WTC11 (cell line): Measurements from ENCODE around the gene TOPAZ1. TPM values are rescaled to one million over a fixed set of nuclear protein-coding genes. Genes with fewer than 3 reads are reported as not detected.

Experiments used
- ATAC-seq: fragments of 200-7000 bp; cut with Tn5 transposase; 2 replicates; pipeline ENCODE4 v1.10.0; 2021; ENCODE audit warnings: mild to moderate bottlenecking, moderate library complexity
- CTCF ChIA-PET: fragments of 300-600 bp; sonication (Branson Sonifier 250); formaldehyde crosslinking; loops from one replicate; lab custom pipeline; 2021; ENCODE audit warnings: antibody characterized with exemption; lab: Charles Lee
- POLR2A ChIA-PET: fragments of 350-600 bp; sonication (Branson Sonifier 250); formaldehyde crosslinking; loops from one replicate; lab custom pipeline; 2021; ENCODE audit warnings: antibody characterized with exemption; lab: Charles Lee
- DNase-seq: peaks from one replicate; pipeline ENCODE4 v3.0.0; 2021; ENCODE audit warnings: low spot score
- H3K27ac Mint-ChIP-seq: 2 replicates; pipeline ENCODE4 v1.8.0; 2021; ENCODE audit warnings: mixed read lengths
- H3K27me3 Mint-ChIP-seq: 2 replicates; pipeline ENCODE4 v1.8.0; 2021; ENCODE audit warnings: low read depth, mild to moderate bottlenecking, moderate library complexity, mixed read lengths
- H3K36me3 Mint-ChIP-seq: 2 replicates; pipeline ENCODE4 v1.8.0; 2021; ENCODE audit warnings: mixed read lengths
- H3K4me1 Mint-ChIP-seq: 2 replicates; pipeline ENCODE4 v1.8.0; 2022; ENCODE audit warnings: mixed read lengths
- H3K4me3 Mint-ChIP-seq: 2 replicates; pipeline ENCODE4 v1.8.0; 2021; ENCODE audit warnings: mild to moderate bottlenecking, moderate library complexity, mixed read lengths
- H3K9me3 Mint-ChIP-seq: 2 replicates; pipeline ENCODE4 v1.8.0; 2021; ENCODE audit warnings: mixed read lengths
- ELF4 ChIP-seq: sonication (generic); formaldehyde crosslinking; IDR thresholded peaks from 2 replicates; pipeline ENCODE4 v1.8.1; 2022; ENCODE audit warnings: low read depth, mild to moderate bottlenecking, moderate library complexity, missing genetic modification reagents
- EMX1 ChIP-seq: fragments of 250-450 bp; sonication (Bioruptor Pico); IDR thresholded peaks from 2 replicates; pipeline ENCODE4 v1.8.0; 2021; ENCODE audit warnings: mild to moderate bottlenecking
- FOXJ3 ChIP-seq: sonication (generic); formaldehyde crosslinking; IDR thresholded peaks from 2 replicates; pipeline ENCODE4 v1.9.0; 2021; ENCODE audit warnings: missing genetic modification reagents, mild to moderate bottlenecking, borderline replicate concordance
- NR1H2 ChIP-seq: sonication (generic); formaldehyde crosslinking; IDR thresholded peaks from 2 replicates; pipeline ENCODE4 v1.9.0; 2021; ENCODE audit warnings: mild to moderate bottlenecking, moderate library complexity, missing genetic modification reagents
- NR3C1 ChIP-seq: sonication (generic); formaldehyde crosslinking; conservative IDR thresholded peaks from 2 replicates; pipeline ENCODE4 v1.8.1; 2023; ENCODE audit warnings: low read depth, mild to moderate bottlenecking, missing genetic modification reagents
- PRRX2 ChIP-seq: fragments of 250-450 bp; sonication (Bioruptor Pico); IDR thresholded peaks from 2 replicates; pipeline ENCODE4 v1.8.0; 2021; ENCODE audit warnings: mild to moderate bottlenecking
- SP1 ChIP-seq: sonication (generic); formaldehyde crosslinking; conservative IDR thresholded peaks from 2 replicates; pipeline ENCODE4 v1.8.1; 2022; ENCODE audit warnings: missing genetic modification reagents
- ZNF138 ChIP-seq: sonication (generic); formaldehyde crosslinking; conservative IDR thresholded peaks from 2 replicates; pipeline ENCODE4 v1.8.1; 2022; ENCODE audit warnings: mild to moderate bottlenecking, moderate library complexity, missing genetic modification reagents
- ZNF219 ChIP-seq: sonication (generic); formaldehyde crosslinking; IDR thresholded peaks from 2 replicates; pipeline ENCODE4 v1.8.0; 2023; ENCODE audit warnings: missing genetic modification reagents, mild to moderate bottlenecking, borderline replicate concordance
- ZNF423 ChIP-seq: fragments of 250-450 bp; sonication (Bioruptor Pico); IDR thresholded peaks from 2 replicates; pipeline ENCODE4 v2.1.2; 2022; ENCODE audit warnings: mild to moderate bottlenecking, moderate library complexity
- total RNA-seq: library from RNA; stranded (reverse); gene quantifications from 3 replicates; pipeline ENCODE4 v1.2.3, GENCODE V29; 2021
- TF ChIP-seq, protein P1 (sequence below): sonication (generic); formaldehyde crosslinking; IDR thresholded peaks from 2 replicates; pipeline ENCODE4 v1.8.1; 2023; ENCODE audit warnings: mild to moderate bottlenecking, missing genetic modification reagents, moderate library complexity
- TF ChIP-seq, protein P2 (sequence below): sonication (generic); formaldehyde crosslinking; conservative IDR thresholded peaks from 2 replicates; pipeline ENCODE4 v1.8.1; 2023; ENCODE audit warnings: mild to moderate bottlenecking, low read depth, missing genetic modification reagents, moderate library complexity
- TF ChIP-seq, protein P3 (sequence below): sonication (generic); formaldehyde crosslinking; IDR thresholded peaks from 2 replicates; pipeline ENCODE4 v1.8.0; 2022; ENCODE audit warnings: mild to moderate bottlenecking, missing genetic modification reagents
- TF ChIP-seq, protein P4 (sequence below): sonication (generic); formaldehyde crosslinking; IDR thresholded peaks from 2 replicates; pipeline ENCODE4 v1.8.0; 2023; ENCODE audit warnings: missing genetic modification reagents
- TF ChIP-seq, protein P5 (sequence below): sonication (generic); formaldehyde crosslinking; IDR thresholded peaks from 2 replicates; pipeline ENCODE4 v1.8.1; 2022; ENCODE audit warnings: low read depth, missing genetic modification reagents, borderline replicate concordance
- TF ChIP-seq, protein P6 (sequence below): sonication (generic); formaldehyde crosslinking; conservative IDR thresholded peaks from 2 replicates; pipeline ENCODE4 v1.8.1; 2022; ENCODE audit warnings: mild to moderate bottlenecking, missing genetic modification reagents
- TF ChIP-seq, protein P7 (sequence below): sonication (generic); formaldehyde crosslinking; IDR thresholded peaks from 2 replicates; pipeline ENCODE4 v1.8.1; 2022; ENCODE audit warnings: low read depth, mild to moderate bottlenecking, moderate library complexity, missing genetic modification reagents, borderline replicate concordance
- TF ChIP-seq, protein P8 (sequence below): sonication (generic); formaldehyde crosslinking; IDR thresholded peaks from 2 replicates; pipeline ENCODE4 v1.8.1; 2023; ENCODE audit warnings: mild to moderate bottlenecking, missing genetic modification reagents

TOPAZ1 gene
- total RNA-seq, 1 experiment from 2014 or later: not detected

DNA sequence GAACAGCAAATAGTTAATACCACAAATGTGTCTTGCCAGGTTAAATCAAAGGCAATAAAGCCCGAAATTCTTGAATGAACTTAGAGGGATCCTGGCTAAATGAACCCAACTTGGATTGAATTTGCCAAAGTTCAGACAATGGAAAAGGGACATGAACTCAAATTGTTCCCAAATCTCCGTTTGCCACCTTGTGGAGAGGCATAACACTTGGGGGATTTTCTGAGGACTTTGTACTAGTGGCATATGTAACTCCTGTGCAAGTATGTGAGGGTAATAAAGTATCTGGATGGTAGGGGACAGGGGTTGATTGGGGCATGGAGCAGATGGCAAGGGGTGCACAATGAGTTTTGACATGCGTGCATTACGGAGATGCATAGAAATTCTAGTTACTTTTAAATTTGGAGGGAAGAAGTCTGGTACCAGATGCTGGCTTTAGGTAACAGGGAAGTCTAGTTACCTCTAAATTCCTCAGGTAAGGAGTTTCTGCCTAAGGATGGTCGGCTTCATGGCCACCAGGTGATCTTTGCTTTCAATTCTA, 95.6 kb downstream of the TOPAZ1 start:
- no peak for ATAC-seq
- Mint-ChIP-seq H3K27ac (peak overlapping the region; percentile 92), H3K4me3 (peak overlapping the region; percentile 84), H3K9me3 (no peaks in the 10 kb centered on the region), H3K27me3 (peaks cover 7% of the 10 kb centered on the region; the same call in 1 of the 2 replicates), H3K36me3 (no peaks in the 10 kb centered on the region), H3K4me1 (peaks cover 19% of the 10 kb centered on the region)
- no peak for DNase-seq
- POLR2A ChIA-PET: interaction anchor here (1.3 kb wide), 1 partner anchor 170 kb away, joined by 4 read pairs; no protein-coding TSS in a partner anchor
- TF ChIP-seq, protein P1, sequence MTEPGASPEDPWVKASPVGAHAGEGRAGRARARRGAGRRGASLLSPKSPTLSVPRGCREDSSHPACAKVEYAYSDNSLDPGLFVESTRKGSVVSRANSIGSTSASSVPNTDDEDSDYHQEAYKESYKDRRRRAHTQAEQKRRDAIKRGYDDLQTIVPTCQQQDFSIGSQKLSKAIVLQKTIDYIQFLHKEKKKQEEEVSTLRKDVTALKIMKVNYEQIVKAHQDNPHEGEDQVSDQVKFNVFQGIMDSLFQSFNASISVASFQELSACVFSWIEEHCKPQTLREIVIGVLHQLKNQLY: no peak
- TF ChIP-seq NR1H2 (CRISPR knock-in tag) (no peak), NR3C1 (no peak), ELF4 (no peak), ZNF219 (no peak)
- TF ChIP-seq, protein P2, sequence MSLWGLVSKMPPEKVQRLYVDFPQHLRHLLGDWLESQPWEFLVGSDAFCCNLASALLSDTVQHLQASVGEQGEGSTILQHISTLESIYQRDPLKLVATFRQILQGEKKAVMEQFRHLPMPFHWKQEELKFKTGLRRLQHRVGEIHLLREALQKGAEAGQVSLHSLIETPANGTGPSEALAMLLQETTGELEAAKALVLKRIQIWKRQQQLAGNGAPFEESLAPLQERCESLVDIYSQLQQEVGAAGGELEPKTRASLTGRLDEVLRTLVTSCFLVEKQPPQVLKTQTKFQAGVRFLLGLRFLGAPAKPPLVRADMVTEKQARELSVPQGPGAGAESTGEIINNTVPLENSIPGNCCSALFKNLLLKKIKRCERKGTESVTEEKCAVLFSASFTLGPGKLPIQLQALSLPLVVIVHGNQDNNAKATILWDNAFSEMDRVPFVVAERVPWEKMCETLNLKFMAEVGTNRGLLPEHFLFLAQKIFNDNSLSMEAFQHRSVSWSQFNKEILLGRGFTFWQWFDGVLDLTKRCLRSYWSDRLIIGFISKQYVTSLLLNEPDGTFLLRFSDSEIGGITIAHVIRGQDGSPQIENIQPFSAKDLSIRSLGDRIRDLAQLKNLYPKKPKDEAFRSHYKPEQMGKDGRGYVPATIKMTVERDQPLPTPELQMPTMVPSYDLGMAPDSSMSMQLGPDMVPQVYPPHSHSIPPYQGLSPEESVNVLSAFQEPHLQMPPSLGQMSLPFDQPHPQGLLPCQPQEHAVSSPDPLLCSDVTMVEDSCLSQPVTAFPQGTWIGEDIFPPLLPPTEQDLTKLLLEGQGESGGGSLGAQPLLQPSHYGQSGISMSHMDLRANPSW (CRISPR knock-in tag): no peak
- TF ChIP-seq, protein P3, sequence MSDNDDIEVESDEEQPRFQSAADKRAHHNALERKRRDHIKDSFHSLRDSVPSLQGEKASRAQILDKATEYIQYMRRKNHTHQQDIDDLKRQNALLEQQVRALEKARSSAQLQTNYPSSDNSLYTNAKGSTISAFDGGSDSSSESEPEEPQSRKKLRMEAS (CRISPR knock-in tag): no peak
- TF ChIP-seq, protein P4, sequence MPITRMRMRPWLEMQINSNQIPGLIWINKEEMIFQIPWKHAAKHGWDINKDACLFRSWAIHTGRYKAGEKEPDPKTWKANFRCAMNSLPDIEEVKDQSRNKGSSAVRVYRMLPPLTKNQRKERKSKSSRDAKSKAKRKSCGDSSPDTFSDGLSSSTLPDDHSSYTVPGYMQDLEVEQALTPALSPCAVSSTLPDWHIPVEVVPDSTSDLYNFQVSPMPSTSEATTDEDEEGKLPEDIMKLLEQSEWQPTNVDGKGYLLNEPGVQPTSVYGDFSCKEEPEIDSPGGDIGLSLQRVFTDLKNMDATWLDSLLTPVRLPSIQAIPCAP (CRISPR knock-in tag): no peak
- CTCF ChIA-PET: interaction anchor here (1.4 to 1.6 kb wide), 2 partner anchors 14 to 86 kb away, joined by 3 to 5 read pairs; no protein-coding TSS in a partner anchor

DNA sequence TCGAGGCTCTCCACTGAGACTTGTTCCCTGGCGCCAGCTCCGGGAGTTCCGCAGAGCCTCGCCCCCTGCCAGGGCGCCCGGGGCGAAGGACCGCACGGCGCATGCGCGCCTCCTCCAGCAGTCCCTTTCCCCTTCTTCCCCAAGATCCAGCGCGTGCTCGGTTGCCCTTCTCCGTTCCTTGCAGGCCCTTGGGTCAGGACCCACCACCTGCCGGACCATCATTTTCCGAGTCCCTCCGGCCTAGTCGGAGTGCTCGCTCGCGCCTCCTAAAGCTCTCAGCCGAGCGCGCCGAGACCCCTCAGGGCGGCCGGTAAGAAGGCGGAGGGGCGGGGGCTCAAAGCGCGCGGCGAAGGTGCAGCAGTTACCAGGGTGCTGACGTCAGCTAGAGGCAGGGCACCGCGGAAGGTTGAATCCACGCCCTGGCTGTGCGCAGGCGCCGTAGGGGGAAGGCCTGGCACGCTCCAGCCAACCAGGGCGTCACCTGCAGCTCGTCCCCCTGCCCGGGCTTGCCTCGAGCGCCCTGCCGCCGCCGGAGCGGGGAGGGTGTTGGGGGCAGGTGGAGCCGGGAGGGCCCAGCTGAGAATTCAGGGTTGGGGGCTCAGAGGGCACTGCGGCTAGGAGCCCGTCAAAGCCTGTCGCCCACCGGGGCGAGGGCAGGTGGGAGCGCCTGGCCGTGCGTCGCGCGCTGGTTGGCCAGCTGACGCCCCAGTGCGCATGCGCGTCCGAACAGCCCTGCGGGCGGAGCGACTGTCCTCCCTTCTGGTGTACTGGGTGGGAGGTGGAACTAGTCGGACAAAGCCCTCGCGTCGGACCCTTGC, 96.5 kb downstream of the TOPAZ1 start, which contains the start of gene TCAIM:
TCAIM (plus strand) TSS at position 757 of the 818 bp plus-strand sequence. CDS start 16,017 bp downstream, outside the sequence.
- Mint-ChIP-seq H3K4me3 (peak within 1 kb of the TSS; percentile 84), H3K4me1 (peaks cover 19% of the 10 kb centered on the region), H3K36me3 (no peaks in the 10 kb centered on the region), H3K27ac (peak within 1 kb of the TSS; percentile 97), H3K9me3 (no peaks in the 10 kb centered on the region), H3K27me3 (peaks cover 7% of the 10 kb centered on the region; the same call in 1 of the 2 replicates)
- ATAC-seq: peak; percentile 96
- ChIA-PET POLR2A (interaction anchor here (1.1 to 1.6 kb wide), 3 partner anchors 169 to 424 kb away, joined by 4 to 8 read pairs (median 5); partner anchors contain the start of genes KIAA1143 and KIF15), CTCF (interaction anchor here (0.6 to 1.6 kb wide), 5 partner anchors 15 to 1377 kb away, joined by 3 to 5 read pairs (median 3); no protein-coding TSS in a partner anchor)
- DNase-seq: peak; percentile 97
- TF ChIP-seq, protein P5, sequence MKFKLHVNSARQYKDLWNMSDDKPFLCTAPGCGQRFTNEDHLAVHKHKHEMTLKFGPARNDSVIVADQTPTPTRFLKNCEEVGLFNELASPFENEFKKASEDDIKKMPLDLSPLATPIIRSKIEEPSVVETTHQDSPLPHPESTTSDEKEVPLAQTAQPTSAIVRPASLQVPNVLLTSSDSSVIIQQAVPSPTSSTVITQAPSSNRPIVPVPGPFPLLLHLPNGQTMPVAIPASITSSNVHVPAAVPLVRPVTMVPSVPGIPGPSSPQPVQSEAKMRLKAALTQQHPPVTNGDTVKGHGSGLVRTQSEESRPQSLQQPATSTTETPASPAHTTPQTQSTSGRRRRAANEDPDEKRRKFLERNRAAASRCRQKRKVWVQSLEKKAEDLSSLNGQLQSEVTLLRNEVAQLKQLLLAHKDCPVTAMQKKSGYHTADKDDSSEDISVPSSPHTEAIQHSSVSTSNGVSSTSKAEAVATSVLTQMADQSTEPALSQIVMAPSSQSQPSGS: no peak
- no peak for TF ChIP-seq ZNF138
- TF ChIP-seq, protein P3 (CRISPR knock-in tag): peak; percentile 99
- peak; percentile 80; the same call in 1 of the 2 replicates for TF ChIP-seq FOXJ3
- TF ChIP-seq PRRX2 (CRISPR knock-in tag): no peak
- TF ChIP-seq, protein P6, sequence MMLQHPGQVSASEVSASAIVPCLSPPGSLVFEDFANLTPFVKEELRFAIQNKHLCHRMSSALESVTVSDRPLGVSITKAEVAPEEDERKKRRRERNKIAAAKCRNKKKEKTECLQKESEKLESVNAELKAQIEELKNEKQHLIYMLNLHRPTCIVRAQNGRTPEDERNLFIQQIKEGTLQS: no peak
- TF ChIP-seq, protein P7, sequence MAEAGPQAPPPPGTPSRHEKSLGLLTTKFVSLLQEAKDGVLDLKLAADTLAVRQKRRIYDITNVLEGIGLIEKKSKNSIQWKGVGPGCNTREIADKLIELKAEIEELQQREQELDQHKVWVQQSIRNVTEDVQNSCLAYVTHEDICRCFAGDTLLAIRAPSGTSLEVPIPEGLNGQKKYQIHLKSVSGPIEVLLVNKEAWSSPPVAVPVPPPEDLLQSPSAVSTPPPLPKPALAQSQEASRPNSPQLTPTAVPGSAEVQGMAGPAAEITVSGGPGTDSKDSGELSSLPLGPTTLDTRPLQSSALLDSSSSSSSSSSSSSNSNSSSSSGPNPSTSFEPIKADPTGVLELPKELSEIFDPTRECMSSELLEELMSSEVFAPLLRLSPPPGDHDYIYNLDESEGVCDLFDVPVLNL: no peak
- no peak for TF ChIP-seq EMX1 (CRISPR knock-in tag)
- peak; percentile 93 for TF ChIP-seq ZNF423 (CRISPR knock-in tag)
- peak; percentile 14 for TF ChIP-seq SP1
- TF ChIP-seq, protein P8, sequence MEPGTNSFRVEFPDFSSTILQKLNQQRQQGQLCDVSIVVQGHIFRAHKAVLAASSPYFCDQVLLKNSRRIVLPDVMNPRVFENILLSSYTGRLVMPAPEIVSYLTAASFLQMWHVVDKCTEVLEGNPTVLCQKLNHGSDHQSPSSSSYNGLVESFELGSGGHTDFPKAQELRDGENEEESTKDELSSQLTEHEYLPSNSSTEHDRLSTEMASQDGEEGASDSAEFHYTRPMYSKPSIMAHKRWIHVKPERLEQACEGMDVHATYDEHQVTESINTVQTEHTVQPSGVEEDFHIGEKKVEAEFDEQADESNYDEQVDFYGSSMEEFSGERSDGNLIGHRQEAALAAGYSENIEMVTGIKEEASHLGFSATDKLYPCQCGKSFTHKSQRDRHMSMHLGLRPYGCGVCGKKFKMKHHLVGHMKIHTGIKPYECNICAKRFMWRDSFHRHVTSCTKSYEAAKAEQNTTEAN (CRISPR knock-in tag): peak; percentile 78
